Amygdala (tissue), 56 donors: ENCODE measurements around the gene GAL.

Experiments
- DNase-seq, 56 donors: peaks; one replicate each; lab custom pipeline; 2025; lab: John Stamatoyannopoulos, UW

The GAL gene

GRCh38 chr11:68658097-68658496 lies 26.2 kb upstream of the GAL start:
- DNase-seq = no peak

- no peak for DNase-seq
Measured at GRCh38 chr11:68658661-68659060, 25.7 kb upstream of the GAL start.

- DNase-seq = peak in 16 of 56 donors; percentile 2 to 72 (median 13)
Measured at GRCh38 chr11:68659158-68659921, 25.0 kb upstream of the GAL start.

- no peak for DNase-seq
Measured at GRCh38 chr11:68660066-68660810, 24.1 kb upstream of the GAL start.

- DNase-seq = no peak
Measured at GRCh38 chr11:68661014-68661413, 23.3 kb upstream of the GAL start.

GRCh38 chr11:68661697-68662603 lies 22.4 kb upstream of the GAL start:
- no peak for DNase-seq

GRCh38 chr11:68663482-68664010 lies 20.8 kb upstream of the GAL start:
- DNase-seq = no peak

GRCh38 chr11:68664141-68664540 lies 20.2 kb upstream of the GAL start:
- no peak for DNase-seq

GRCh38 chr11:68664906-68665305 lies 19.4 kb upstream of the GAL start:
- DNase-seq = no peak

- DNase-seq = no peak
Measured at GRCh38 chr11:68665436-68665835, 18.9 kb upstream of the GAL start.

GRCh38 chr11:68666849-68667248 lies 17.5 kb upstream of the GAL start:
- DNase-seq = peak in 1 of 56 donors; percentile 25

GRCh38 chr11:68667511-68668500 lies 16.5 kb upstream of the GAL start:
- no peak for DNase-seq

- DNase-seq = no peak
Measured at GRCh38 chr11:68669301-68670090, 14.8 kb upstream of the GAL start.

- DNase-seq = no peak
Measured at GRCh38 chr11:68670208-68670992, 13.9 kb upstream of the GAL start.

GRCh38 chr11:68673306-68673945 lies 10.9 kb upstream of the GAL start:
- no peak for DNase-seq

- DNase-seq = no peak
Measured at GRCh38 chr11:68673991-68674390, 10.4 kb upstream of the GAL start.

GRCh38 chr11:68674461-68674860 lies 9.9 kb upstream of the GAL start:
- DNase-seq = no peak
